ENCODE results near the gene ILF2.
A peak's percentile ranks its signal among the peaks of the same experiment; 100 is the strongest.
"Not testable (repeated sequence)": the region's sequence is repeated elsewhere in the genome, so short reads cannot be mapped to it uniquely, and the experiment has no call there.

Gene ILF2

DNA sequence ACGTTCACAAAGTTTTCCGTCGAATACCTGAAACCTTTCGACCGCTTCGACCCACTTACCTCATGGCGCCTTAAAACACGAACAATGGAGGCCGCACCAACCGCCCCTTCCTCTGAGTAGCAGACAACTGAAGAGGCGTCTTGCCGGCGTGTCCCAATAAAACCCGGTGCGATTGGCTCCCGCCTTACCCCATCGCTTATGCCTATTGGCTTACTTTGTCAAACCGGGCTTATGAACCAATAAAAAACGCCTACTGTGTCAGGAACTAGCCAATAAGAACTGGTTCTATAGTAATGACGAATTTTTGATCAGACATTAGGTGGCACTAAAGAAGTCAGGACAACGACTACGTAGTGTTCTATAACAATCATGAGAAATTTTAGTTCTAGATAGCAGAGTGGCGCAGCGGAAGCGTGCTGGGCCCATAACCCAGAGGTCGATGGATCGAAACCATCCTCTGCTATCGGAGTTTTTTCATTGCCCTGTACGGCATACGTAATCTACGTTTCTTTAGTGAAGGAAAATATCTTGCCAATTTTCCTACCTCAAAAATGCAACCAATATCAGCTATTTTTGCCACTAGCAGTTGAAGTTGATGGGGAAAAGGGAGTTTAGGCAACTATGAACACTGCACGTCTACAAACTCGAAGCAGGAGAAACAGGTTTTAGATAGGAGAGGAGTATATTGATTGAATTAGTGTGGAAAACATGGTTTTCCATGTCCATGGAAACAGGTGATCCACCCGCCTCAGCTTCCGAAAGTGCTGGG, at the start of gene ILF2:
TSS of gene ILF2 (minus strand) at position 135 of the 769 bp plus-strand sequence. CDS start at position 64, 71 bp downstream.
- peak; percentile 92 for DNase-seq (ENCODE audit: low read depth)

DNA sequence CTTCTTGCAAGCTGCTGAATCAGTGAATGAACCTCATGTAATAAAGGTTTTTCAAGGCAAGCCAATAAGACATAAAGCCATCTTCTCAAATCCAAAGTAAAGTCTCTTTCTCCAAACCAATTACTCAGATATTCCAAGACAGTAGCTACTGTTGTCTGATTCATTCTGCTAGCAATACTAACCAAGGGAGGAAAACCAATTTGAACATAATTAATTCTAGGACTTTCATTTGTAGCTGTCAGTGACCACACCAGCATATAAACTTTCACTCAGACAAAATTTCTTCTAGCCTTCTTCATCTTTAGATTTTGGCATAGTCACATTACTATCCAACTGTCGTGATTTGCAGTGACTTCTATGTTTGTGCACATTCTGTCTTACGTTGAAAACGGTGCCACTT, 46.5 kb upstream of the ILF2 start:
- DNase-seq (ENCODE audit: low read depth), result no peak

DNA sequence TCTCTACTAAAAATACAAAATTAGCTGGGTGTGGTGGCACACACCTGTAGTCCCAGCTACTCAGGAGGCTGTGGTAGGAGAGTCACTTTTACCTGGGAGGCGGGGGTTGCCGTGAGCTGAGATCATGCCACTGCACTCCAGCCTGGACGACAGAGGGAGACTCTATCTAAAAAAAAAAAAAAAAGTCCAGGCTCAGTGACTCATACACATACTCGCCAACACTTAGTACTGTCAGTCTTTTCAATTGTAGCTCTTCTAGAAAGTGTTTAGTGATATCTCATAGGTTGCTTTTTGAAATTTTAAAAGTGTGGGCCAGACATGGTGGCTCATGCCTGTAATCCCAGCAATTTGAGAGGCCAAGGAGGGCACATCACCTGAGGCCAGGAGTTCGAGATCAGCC, 45.4 kb upstream of the ILF2 start:
- not testable (repeated sequence) for DNase-seq (ENCODE audit: low read depth)

DNA sequence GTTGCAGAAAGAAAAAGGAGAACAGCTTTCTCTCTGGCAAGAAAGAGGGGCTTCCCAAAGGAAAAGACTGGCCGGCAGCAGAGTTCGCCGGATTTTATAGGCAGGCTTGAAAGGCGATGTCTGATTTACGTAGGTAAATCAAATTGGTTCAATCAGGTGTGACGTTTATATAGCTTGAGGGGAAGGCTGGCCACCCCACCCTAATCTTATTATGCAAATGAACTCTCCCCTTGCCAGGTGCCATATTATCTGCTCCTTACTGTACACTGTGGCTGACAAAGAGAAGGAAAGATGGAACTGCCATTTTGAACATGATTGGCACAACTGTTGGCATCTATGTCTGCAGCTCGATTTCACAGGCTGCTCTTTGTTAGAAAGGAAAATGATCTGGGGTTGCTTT, 40.2 kb upstream of the ILF2 start:
- DNase-seq (ENCODE audit: low read depth), result no peak

DNA sequence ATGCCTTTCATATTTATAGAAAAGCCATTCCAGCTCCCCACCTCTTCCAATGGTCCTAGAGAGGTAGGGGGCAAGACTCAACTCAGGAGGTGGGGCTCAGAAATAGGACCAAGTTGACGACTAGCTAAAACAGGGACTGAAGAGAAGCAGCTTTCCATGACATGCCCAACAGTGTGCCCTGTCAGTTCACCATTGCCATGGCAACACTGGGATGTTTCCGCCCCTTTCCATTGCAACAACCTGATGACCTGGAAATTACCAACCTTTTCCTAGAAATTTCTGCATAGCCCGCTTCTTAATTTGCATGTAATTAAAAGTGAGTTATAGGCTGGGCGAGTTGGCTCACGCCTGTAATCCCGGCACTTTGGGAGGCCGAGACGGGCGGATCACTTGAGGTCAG, 34.7 kb upstream of the ILF2 start:
- no peak for DNase-seq (ENCODE audit: low read depth)

DNA sequence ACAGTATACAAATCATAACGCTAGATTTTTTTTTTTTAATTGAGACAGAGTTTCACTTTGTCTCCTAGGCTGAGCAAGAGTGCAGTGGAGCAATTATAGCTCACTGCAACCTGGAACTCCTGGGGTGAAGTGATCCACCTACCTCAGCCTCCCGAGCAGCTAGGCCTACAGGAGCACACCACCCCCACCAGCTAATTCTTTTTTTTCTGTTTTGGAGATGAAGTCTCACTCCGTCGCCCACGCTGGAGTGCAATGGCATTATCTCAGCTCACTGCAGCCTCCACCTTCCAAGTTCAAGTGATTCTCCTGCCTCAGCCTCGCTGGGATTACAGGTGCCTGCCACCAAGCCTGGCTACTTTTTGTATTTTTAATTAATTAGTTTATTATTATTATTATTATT, 29.0 kb upstream of the ILF2 start:
- no peak for DNase-seq (ENCODE audit: low read depth)

DNA sequence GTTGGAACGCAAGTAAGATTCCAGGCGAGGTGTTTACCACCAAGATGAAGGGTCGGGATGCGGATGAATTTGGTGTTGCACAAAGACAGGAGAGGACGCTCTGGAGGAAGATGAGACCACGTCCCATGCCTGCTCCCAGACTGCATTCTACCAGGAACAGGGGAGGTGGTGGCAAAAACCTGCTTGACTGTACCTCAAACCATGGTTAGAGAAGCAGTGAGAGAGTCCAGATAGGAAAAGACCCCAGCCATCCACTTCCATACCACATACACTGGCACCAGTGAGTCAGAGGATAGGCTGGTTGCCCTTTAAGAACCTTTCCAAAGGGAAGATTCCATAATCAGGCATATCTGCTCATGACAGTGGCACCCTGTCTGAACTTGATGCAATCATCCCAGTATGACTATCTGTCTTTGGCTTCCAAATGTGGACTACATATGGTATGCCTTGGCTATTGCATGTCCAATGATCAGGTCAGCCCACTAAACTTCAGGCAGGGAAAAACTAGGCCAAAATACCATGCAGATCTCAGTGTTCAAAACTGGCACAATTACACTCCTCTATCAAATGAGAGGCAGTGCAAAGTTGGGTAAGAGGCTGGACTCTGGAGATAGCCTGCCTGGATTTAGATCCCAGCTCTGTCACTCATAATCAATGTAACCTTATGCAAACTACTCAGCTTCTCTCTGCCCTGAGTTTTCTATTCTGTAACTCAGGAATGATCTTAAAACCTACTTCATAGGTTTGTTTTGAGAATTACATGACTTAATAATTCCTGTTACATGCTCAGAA, 28.3 kb upstream of the ILF2 start:
- no peak for DNase-seq (ENCODE audit: low read depth)

DNA sequence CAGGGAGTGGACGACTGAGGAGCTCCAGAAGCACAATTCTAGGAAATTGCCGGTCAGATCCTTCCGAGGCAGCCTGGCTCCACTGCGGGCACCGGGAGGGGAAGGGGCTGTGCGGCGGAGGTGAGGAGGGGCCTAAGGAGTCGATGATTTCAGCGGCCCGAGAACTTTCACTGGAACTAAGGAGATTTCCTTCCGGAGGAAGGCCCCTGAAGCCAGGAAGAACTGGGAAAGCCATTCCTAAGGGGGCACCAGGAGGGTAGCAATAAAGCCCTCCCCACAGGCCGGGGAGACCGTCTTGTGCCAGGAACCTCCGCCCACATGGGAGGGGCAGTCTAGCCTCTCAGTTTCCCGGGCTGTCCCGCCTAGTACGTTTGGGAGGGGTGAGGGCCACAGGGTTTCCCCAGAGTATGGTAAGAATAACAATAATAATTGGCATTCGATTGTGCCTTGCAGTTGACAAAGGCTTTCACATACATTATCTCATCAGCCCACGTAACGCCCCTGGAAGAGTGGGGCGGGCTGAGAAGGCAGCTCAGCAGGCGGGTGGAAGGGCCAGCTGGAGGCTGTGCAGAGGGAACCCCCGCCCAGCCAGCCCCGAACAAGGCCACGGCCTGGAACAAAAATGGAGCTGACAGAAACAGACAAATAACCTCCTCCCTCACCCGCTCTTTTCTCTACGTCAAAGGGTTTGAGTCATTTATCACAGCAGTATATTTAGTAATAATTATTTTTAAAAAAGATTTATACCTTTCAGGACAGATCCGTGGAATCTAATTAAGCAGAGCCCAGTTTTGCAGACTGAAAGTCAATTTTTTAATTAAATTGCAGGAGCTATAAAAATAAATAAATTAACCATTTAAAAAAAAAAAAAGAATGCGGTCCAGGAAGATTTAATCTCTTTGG, 27.5 kb upstream of the ILF2 start:
- no peak for DNase-seq (ENCODE audit: low read depth)

DNA sequence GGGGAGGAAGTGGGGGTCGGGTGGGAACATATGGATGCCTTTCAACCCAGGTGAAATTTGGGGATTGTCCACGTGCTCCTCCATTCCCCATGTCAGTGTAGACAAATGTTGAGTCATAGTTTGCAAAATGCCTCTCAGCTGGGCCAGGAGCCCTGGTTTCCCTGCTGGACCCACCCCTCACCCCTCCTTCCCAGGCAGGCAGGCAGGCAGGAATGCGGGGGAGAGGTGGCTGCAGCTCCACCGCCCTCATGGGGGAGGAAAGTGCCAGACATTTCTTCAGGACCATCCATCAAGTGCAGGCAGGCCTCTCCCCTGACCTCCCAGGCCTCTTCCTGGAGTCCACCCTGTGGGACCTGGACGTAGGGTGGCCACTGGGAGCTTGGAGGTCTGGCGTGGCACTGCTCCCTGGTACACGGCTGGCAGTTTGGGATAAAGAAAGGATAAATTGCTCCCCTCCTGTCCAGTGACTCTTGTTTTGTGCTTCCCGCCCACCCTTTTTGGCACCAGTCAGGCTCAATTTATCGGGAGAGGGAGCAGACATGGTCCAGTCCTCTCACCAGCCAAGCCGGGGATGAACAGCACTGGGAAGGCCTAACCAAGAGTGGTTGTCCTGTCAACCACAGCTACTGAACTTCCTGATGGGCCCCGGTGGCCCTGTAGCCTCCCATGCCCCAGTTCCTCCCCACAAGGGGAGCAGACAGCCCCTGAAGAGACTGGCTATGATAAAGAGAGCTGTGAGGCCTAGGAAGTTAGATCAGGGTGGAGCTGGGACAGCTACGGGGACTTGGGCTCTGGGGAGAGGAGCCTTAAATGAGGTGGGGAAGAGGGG, 26.6 kb upstream of the ILF2 start:
- DNase-seq (ENCODE audit: low read depth), result no peak

DNA sequence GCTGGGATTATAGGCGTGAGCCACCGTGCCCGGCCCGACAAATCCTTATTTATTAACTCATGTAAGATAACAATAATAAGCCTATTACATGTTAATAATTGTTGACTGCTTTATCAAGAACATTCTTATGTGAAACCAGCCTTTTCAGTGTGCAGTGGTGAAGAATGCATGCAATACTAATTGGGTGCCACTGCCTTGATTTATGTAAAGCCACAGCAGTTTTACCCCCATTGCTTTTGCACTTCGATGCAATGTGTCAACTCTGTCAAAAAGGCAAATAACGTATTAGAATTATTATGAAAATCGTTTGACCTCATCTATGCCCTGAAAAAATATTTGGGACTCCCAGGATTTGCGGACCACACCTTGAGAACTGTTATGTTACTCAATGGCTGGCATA, 25.9 kb upstream of the ILF2 start:
- no peak for DNase-seq (ENCODE audit: low read depth)

DNA sequence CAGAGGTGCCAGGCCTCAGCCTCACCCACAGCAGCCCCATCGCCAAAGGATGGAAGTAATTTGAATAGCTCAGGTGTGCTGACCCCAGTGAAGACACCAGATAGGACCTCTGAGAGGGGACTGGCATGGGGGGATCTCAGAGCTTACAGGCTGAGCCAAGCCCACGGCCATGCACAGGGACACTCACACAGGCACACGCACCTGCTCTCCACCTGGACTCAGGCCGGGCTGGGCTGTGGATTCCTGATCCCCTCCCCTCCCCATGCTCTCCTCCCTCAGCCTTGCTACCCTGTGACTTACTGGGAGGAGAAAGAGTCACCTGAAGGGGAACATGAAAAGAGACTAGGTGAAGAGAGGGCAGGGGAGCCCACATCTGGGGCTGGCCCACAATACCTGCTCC, 22.7 kb upstream of the ILF2 start:
- no peak for DNase-seq (ENCODE audit: low read depth)

DNA sequence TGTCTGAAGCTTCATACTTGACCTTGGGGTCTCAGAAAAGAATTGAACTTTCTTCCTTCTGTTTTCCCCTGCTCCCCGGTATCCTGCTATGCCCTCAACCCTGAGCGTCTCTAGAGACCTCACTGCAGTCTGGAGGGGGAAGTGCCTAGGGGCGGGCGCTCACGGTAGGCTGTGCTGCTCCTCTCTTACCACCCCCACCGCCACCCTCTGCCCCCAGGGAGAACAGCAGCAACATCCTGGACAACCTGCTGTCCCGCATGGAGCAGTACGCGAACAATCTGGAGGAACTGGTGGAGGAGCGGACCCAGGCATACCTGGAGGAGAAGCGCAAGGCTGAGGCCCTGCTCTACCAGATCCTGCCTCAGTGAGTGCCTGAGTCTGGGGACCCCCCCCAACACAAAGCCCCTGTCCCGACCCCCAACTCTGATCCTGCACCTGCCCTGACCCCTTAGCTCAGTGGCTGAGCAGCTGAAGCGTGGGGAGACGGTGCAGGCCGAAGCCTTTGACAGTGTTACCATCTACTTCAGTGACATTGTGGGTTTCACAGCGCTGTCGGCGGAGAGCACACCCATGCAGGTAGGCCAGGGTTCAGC, 18.0 kb upstream of the ILF2 start:
- no peak for DNase-seq (ENCODE audit: low read depth)

DNA sequence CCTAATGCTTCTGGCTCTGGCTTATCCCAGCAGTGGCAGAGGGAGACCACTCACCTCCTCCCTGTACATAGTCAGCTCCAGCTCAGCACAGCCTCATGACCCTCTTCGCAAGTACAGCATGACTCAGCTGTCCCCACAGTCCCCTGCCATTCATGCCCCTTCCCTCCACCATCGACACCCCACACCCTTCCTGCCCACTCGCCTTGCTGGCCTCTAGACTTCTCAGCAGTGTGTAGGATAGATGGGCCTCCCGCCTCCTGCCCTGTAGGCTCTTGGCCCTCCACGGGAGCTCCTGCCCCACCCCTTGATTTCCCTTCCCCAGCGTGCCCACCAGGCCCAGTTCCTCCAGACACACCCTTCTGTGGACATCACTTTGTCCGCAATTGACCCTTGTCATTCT, 17.5 kb upstream of the ILF2 start:
- DNase-seq (ENCODE audit: low read depth), result no peak

DNA sequence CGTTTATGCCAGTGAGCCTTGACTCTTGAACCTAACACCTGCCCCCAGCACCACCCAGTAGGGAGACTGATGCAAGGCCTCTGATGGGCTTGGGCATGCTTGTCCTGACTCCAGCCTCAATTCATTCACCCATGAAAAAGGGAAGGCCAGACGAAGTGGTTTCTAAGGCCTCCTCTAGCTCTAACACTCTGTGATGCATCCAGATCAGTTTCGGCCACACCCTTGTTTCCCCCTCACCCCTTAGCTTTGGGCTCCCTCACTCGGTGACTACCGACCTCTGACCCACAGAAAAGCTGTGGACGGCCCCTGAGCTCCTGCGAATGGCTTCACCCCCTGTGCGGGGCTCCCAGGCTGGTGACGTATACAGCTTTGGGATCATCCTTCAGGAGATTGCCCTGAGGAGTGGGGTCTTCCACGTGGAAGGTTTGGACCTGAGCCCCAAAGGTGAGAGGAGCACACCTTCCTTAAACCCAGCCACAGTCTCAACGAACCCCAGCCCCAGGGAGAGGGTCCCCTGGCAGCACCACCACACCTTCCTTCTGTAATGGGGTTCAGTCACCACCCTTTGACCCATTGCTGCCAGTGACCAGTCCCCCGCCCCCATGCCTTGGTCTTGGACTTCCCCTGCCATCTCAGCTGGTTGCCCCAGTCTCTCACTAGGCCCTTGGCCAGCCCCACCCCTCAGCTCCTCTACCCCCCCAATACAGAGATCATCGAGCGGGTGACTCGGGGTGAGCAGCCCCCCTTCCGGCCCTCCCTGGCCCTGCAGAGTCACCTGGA, 16.7 kb upstream of the ILF2 start:
- DNase-seq (ENCODE audit: low read depth), result no peak

DNA sequence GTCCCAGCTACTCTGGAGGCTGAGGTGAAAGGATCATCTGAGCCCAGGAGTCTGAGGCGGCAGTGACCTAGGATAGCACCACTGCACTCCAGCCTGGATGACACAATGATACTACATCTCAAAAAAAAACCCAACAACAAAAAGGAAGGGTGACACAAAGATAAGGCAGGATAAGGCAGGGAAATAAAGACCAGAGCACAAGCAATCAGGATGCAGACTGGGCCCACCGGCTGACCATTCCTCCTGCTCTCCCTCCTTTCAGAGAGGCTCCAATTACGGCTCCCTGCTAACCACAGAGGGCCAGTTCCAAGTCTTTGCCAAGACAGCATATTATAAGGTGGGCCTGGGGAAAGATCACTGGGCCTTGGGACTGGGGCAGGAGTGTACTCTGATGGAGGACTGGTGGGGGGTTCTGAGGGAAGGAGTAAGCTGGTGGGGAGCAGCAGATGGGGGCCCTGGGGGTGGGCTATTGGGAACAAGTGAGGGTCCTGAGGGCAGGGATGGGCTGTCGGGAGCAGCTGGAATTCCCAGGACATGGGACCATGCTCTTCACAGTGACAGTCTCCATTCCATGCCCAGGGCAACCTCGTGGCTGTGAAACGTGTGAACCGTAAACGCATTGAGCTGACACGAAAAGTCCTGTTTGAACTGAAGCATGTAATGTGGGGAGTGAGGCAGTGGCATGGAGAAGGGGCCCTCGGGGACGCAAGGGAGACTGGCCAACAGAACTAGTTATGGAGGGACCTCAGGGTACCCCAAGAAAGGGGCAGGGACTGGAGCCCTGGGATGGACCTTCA, 14.9 kb upstream of the ILF2 start:
- no peak for DNase-seq (ENCODE audit: low read depth)

DNA sequence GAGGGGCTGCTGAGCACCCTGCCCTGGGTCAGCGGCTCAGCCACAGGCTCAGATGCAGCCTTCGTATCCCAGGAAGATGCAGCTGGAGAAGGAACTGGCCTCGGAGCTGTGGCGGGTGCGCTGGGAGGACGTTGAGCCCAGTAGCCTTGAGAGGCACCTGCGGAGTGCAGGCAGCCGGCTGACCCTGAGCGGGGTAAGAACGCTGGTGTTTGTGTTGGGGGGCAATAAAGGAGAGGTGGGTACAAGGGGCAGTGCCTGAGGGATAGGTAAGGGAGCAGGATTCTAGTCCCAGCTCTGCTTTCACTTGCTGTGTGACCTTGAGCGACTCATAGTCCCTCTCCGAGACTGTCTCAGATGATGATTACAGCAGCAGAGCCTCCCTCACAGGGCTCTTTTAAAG, 14.1 kb upstream of the ILF2 start:
- no peak for DNase-seq (ENCODE audit: low read depth)

DNA sequence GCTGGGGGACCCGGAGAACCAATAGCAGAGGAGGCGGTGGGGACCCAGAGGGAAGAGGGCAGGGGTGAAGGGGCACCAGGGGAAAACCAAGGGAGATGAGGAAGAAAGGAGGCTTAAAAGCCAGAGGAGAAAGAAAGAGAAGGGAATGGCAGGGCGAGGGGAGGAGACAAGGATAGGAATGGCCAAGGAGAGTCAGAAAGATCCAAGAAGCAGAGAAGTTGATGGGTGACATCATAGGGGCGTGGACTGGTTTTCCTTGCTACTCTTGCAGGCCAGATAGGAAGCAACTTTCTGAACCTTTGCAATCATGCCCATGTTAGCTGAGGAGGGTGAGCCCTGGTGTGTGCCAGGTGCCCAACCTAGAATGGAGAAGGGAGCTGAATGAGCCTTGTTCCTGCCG, 13.1 kb upstream of the ILF2 start:
- no peak for DNase-seq (ENCODE audit: low read depth)

DNA sequence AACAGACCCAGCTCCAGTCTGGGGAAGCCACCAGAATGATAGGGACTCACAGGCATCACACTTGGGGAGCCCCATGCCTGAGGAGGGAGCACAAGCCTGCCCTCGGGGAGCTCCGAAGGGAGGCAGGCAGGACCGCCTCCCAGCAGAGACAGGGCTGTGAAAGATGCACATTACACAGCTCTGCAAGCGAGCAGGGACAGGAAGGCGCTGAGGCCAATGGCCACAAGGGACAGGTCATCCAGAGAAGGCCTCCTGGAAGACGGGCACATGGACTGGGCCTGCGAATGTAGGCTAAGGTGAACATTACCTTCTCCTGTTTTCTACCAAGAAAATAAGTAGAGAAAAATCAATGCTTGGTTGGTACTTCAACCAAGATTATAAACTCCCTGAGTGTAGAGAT, 11.9 kb upstream of the ILF2 start:
- DNase-seq (ENCODE audit: low read depth), result no peak

DNA sequence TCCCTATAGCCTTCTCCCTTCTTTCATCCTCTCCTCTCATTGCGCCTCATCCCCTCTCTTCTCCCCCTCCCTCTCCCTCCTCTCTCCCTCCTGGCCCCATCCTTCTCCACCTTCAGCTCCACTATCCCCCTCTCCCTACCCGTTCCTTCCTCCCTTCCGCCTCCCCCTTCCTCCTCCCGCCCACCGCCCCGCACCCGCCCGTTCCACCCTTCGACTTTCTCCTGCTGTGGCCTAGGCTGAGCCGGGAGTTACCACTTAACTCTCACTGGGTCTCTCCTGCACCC, 9.3 kb upstream of the ILF2 start:
- DNase-seq (ENCODE audit: low read depth), result no peak

Data from stimulated activated CD8-positive, alpha-beta memory T cell treated with anti-CD3 and anti-CD28 coated beads, Interleukin-7, amount 100 ng/mL, for 24 hours (primary cell).